ENCODE results near the gene RYR3. TPM values are rescaled to one million over a fixed set of nuclear protein-coding genes. Genes with fewer than 3 reads are reported as not detected.

The RYR3 gene
- total RNA-seq, 1 experiment from 2014 or later: not detected

GRCh38 chr15:33539825-33540573 lies 229.2 kb downstream of the RYR3 start:
- CTCF ChIA-PET: no interaction called here
- no peak overlapping the region for H3K9ac ChIP-seq (ENCODE audit: low read length)
- no TSS peak for BruUV-seq (replicated peaks)
- no peaks in the 10 kb centered on the region for H3K79me2 ChIP-seq (ENCODE audit: low read length)
- H3K4me2 ChIP-seq (ENCODE audit: low read length): no peak overlapping the region
- H3K4me3 ChIP-seq (ENCODE audit: low read length): no peak overlapping the region
- no peak for TF ChIP-seq CTCF (conservative IDR thresholded peaks at IDR 0.05; ENCODE audit: low read depth, low read length)
- no peak for TF ChIP-seq EZH2phosphoT487 (IDR thresholded peaks at IDR 0.05; ENCODE audit: borderline replicate concordance, low read length)
- TF ChIP-seq EZH2 (IDR thresholded peaks at IDR 0.05; ENCODE audit: low read length, unreplicated experiment): no peak
- DNase-seq (no peak), ATAC-seq (no peak)
- no peak overlapping the region for H2AFZ ChIP-seq (ENCODE audit: low read length)
- POLR2A ChIA-PET (ENCODE audit: unreplicated experiment): no interaction called here
- no peaks in the 10 kb centered on the region for H3K36me3 ChIP-seq (ENCODE audit: low read depth, low read length)
- intact Hi-C loops (cut with micrococcal nuclease): no loop called here
- H3K4me1 ChIP-seq (ENCODE audit: insufficient read depth, low read length): no peaks in the 10 kb centered on the region
- H3K9me2 ChIP-seq (replicated peaks; ENCODE audit: low read length): no peaks in the 10 kb centered on the region
- H3K9me3 ChIP-seq (ENCODE audit: low read length): no peaks in the 10 kb centered on the region
- H3K27me3 ChIP-seq (ENCODE audit: low read length): peaks cover 73% of the 10 kb centered on the region
- no peak overlapping the region for H3K27ac ChIP-seq (ENCODE audit: low read length)
- no peaks in the 10 kb centered on the region for H3F3A ChIP-seq (ENCODE audit: low read length, unreplicated experiment)
- no peaks in the 10 kb centered on the region for H4K20me1 ChIP-seq (ENCODE audit: low read length)

- no peaks in the 10 kb centered on the region for H3K9me2 ChIP-seq (replicated peaks; ENCODE audit: low read length)
- H3K27ac ChIP-seq (ENCODE audit: low read length): no peak overlapping the region
- H3K79me2 ChIP-seq (ENCODE audit: low read length): no peaks in the 10 kb centered on the region
- H3F3A ChIP-seq (ENCODE audit: low read length, unreplicated experiment): no peaks in the 10 kb centered on the region
- DNase-seq (no peak), ATAC-seq (no peak)
- intact Hi-C loops (cut with micrococcal nuclease): no loop called here
- H3K9me3 ChIP-seq (ENCODE audit: low read length): no peaks in the 10 kb centered on the region
- no TSS peak for BruUV-seq (replicated peaks)
- H3K4me3 ChIP-seq (ENCODE audit: low read length): no peak overlapping the region
- H3K27me3 ChIP-seq (ENCODE audit: low read length): peaks cover 69% of the 10 kb centered on the region
- H3K36me3 ChIP-seq (ENCODE audit: low read depth, low read length): no peaks in the 10 kb centered on the region
- no peaks in the 10 kb centered on the region for H4K20me1 ChIP-seq (ENCODE audit: low read length)
- H2AFZ ChIP-seq (ENCODE audit: low read length): no peak overlapping the region
- no peak overlapping the region for H3K4me2 ChIP-seq (ENCODE audit: low read length)
- no peak overlapping the region for H3K9ac ChIP-seq (ENCODE audit: low read length)
- ChIA-PET CTCF (no interaction called here), POLR2A (ENCODE audit: unreplicated experiment) (no interaction called here)
- no peaks in the 10 kb centered on the region for H3K4me1 ChIP-seq (ENCODE audit: insufficient read depth, low read length)
- TF ChIP-seq EZH2phosphoT487 (IDR thresholded peaks at IDR 0.05; ENCODE audit: borderline replicate concordance, low read length) (no peak), EZH2 (IDR thresholded peaks at IDR 0.05; ENCODE audit: low read length, unreplicated experiment) (no peak), CTCF (conservative IDR thresholded peaks at IDR 0.05; ENCODE audit: low read depth, low read length) (no peak)
Measured at GRCh38 chr15:33543957-33544356, 233.2 kb downstream of the RYR3 start.

GRCh38 chr15:33545866-33546265 lies 235.1 kb downstream of the RYR3 start:
- no peak for TF ChIP-seq CTCF (conservative IDR thresholded peaks at IDR 0.05; ENCODE audit: low read depth, low read length)
- TF ChIP-seq EZH2 (IDR thresholded peaks at IDR 0.05; ENCODE audit: low read length, unreplicated experiment): no peak
- TF ChIP-seq EZH2phosphoT487 (IDR thresholded peaks at IDR 0.05; ENCODE audit: borderline replicate concordance, low read length): no peak
- H3F3A ChIP-seq (ENCODE audit: low read length, unreplicated experiment): no peaks in the 10 kb centered on the region
- H3K9me2 ChIP-seq (replicated peaks; ENCODE audit: low read length): no peaks in the 10 kb centered on the region
- H3K36me3 ChIP-seq (ENCODE audit: low read depth, low read length): no peaks in the 10 kb centered on the region
- H3K79me2 ChIP-seq (ENCODE audit: low read length): no peaks in the 10 kb centered on the region
- H4K20me1 ChIP-seq (ENCODE audit: low read length): no peaks in the 10 kb centered on the region
- H2AFZ ChIP-seq (ENCODE audit: low read length): no peak overlapping the region
- ChIA-PET POLR2A (ENCODE audit: unreplicated experiment) (no interaction called here), CTCF (no interaction called here)
- H3K27ac ChIP-seq (ENCODE audit: low read length): no peak overlapping the region
- H3K4me3 ChIP-seq (ENCODE audit: low read length): no peak overlapping the region
- ATAC-seq (no peak), DNase-seq (no peak)
- no peak overlapping the region for H3K4me2 ChIP-seq (ENCODE audit: low read length)
- H3K27me3 ChIP-seq (ENCODE audit: low read length): peaks cover 70% of the 10 kb centered on the region
- no peaks in the 10 kb centered on the region for H3K4me1 ChIP-seq (ENCODE audit: insufficient read depth, low read length)
- no peak overlapping the region for H3K9ac ChIP-seq (ENCODE audit: low read length)
- no TSS peak for BruUV-seq (replicated peaks)
- no peaks in the 10 kb centered on the region for H3K9me3 ChIP-seq (ENCODE audit: low read length)
- intact Hi-C loops (cut with micrococcal nuclease): no loop called here
